ENCODE measurements around the gene SCCPDH. TPM values are rescaled to one million over a fixed set of nuclear protein-coding genes. Genes with fewer than 3 reads are reported as not detected.
"Not testable (repeated sequence)": the region's sequence is repeated elsewhere in the genome, so short reads cannot be mapped to it uniquely, and the experiment has no call there.

The SCCPDH gene
- total RNA-seq, 2 experiments from 2014 or later: 17.1 to 28.6 TPM

DNA sequence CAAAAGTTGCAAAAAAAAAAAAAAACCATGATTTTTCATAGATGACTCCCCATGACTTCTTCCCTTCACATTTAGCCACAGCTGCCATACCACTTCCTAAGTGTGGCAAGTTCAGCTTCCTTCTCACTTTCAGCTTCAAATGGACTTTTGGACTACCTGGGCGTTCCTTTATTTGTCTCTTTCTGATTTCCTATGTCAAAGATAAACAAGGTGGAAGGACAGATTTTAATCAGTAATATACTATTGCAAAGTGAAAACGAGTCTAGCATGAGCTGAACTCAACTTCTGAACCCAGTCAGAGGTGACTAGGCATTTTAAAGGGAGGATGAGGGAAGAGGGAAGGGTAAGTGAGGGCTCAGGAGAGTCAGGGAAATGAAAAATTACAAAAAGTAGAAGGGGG is 14.4 kb upstream of the SCCPDH start:
- Mint-ChIP-seq H3K9me3 (ENCODE audit: low read depth) (peaks cover 3% of the 10 kb centered on the region), H3K27ac (no peak overlapping the region), H3K36me3 (ENCODE audit: low read depth) (no peaks in the 10 kb centered on the region), H3K27me3 (peaks cover 9% of the 10 kb centered on the region), H3K4me1 (peaks cover 5% of the 10 kb centered on the region), H3K4me3 (no peak overlapping the region)
- CTCF ChIA-PET: interaction anchor here (0.6 to 1.0 kb wide), 4 partner anchors 17 to 546 kb away, joined by 3 read pairs; no protein-coding TSS in a partner anchor
- ATAC-seq (no peak), DNase-seq (no peak)
- intact Hi-C loops (cut with DNase I, micrococcal nuclease): no loop called here
- POLR2A ChIA-PET: no interaction called here

GRCh38 chr1:246711548-246712003 is 12.6 kb upstream of the SCCPDH start:
- POLR2A ChIA-PET: no interaction called here
- no peak overlapping the region for H3K27ac Mint-ChIP-seq

GRCh38 chr1:246712428-246712827 is 11.8 kb upstream of the SCCPDH start:
- intact Hi-C loops (cut with DNase I, micrococcal nuclease); POLR2A ChIA-PET; ATAC-seq; H3K4me1 Mint-ChIP-seq; H3K36me3 Mint-ChIP-seq (ENCODE audit: low read depth); H3K27ac Mint-ChIP-seq; DNase-seq; H3K4me3 Mint-ChIP-seq; H3K9me3 Mint-ChIP-seq (ENCODE audit: low read depth): not testable (repeated sequence)
- H3K27me3 Mint-ChIP-seq: peaks cover 18% of the 10 kb centered on the region
- CTCF ChIA-PET: interaction anchor here (1.0 to 3.1 kb wide), 3 partner anchors 11 to 23 kb away, joined by 3 to 12 read pairs (median 5); no protein-coding TSS in a partner anchor

More at GRCh38 chr1:246711548-246712003, 12.6 kb upstream of the SCCPDH start:
- no peaks in the 10 kb centered on the region for H3K36me3 Mint-ChIP-seq (ENCODE audit: low read depth)
- peaks cover 3% of the 10 kb centered on the region for H3K9me3 Mint-ChIP-seq (ENCODE audit: low read depth)
- intact Hi-C loops (cut with DNase I, micrococcal nuclease): no loop called here
- ATAC-seq (no peak), DNase-seq (no peak)
- peaks cover 18% of the 10 kb centered on the region for H3K27me3 Mint-ChIP-seq
- H3K4me3 Mint-ChIP-seq: no peak overlapping the region
- CTCF ChIA-PET: interaction anchor here (1.0 to 3.1 kb wide), 2 partner anchors 10 to 16 kb away, joined by 3 to 12 read pairs; no protein-coding TSS in a partner anchor
- H3K4me1 Mint-ChIP-seq: peaks cover 5% of the 10 kb centered on the region

DNA sequence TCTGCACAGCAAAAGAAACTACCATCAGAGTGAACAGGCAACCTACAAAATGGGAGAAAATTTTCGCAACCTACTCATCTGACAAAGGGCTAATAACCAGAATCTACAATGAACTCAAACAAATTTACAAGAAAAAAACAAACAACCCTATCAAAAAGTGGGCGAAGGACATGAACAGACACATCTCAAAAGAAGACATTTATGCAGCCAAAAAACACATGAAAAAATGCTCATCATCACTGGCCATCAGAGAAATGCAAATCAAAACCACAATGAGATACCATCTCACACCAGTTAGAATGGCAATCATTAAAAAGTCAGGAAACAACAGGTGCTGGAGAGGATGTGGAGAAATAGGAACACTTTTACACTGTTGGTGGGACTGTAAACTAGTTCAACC is 4.8 kb upstream of the SCCPDH start:
- H3K27ac Mint-ChIP-seq; intact Hi-C loops (cut with DNase I, micrococcal nuclease); H3K9me3 Mint-ChIP-seq (ENCODE audit: low read depth); H3K4me1 Mint-ChIP-seq; ATAC-seq; CTCF ChIA-PET; H3K4me3 Mint-ChIP-seq; POLR2A ChIA-PET; DNase-seq; H3K36me3 Mint-ChIP-seq (ENCODE audit: low read depth): not testable (repeated sequence)
- peaks cover 10% of the 10 kb centered on the region for H3K27me3 Mint-ChIP-seq

GRCh38 chr1:246720814-246721213 is 3.4 kb upstream of the SCCPDH start:
- H3K9me3 Mint-ChIP-seq (ENCODE audit: low read depth); H3K27ac Mint-ChIP-seq; CTCF ChIA-PET; H3K4me3 Mint-ChIP-seq; H3K36me3 Mint-ChIP-seq (ENCODE audit: low read depth); DNase-seq; H3K27me3 Mint-ChIP-seq; H3K4me1 Mint-ChIP-seq; POLR2A ChIA-PET; ATAC-seq: not testable (repeated sequence)
- intact Hi-C loops (cut with DNase I, micrococcal nuclease): loop anchor here in 1 of 2 experiments (5.0 kb wide), 1 partner anchor 381 kb away; the partner anchor contains the start of gene ZNF669

GRCh38 chr1:246722720-246723119 is 1.5 kb upstream of the SCCPDH start:
- Mint-ChIP-seq H3K27ac (no peak overlapping the region), H3K27me3 (no peaks in the 10 kb centered on the region), H3K9me3 (ENCODE audit: low read depth) (peaks cover 9% of the 10 kb centered on the region), H3K4me3 (peak overlapping the region; percentile 83), H3K4me1 (peaks cover 8% of the 10 kb centered on the region), H3K36me3 (ENCODE audit: low read depth) (peaks cover 17% of the 10 kb centered on the region)
- no peak for DNase-seq
- ChIA-PET POLR2A (no interaction called here), CTCF (no interaction called here)
- intact Hi-C loops (cut with DNase I, micrococcal nuclease): loop anchor here in 1 of 2 experiments (5.0 kb wide), 1 partner anchor 380 kb away; the partner anchor contains the start of gene ZNF669
- ATAC-seq: no peak

GRCh38 chr1:246724731-246725095 is 504 bp downstream of the SCCPDH start:
- peak; percentile 39 for ATAC-seq
- ChIA-PET POLR2A (interaction anchor here (0.5 to 0.9 kb wide), 3 partner anchors 41 to 716 kb away, joined by 3 to 5 read pairs (median 4); no protein-coding TSS in a partner anchor), CTCF (interaction anchor here (1.2 kb wide), 1 partner anchor 227 kb away, joined by 3 read pairs; no protein-coding TSS in a partner anchor)
- no peaks in the 10 kb centered on the region for H3K27me3 Mint-ChIP-seq
- peak overlapping the region; percentile 83 for H3K4me3 Mint-ChIP-seq
- peaks cover 22% of the 10 kb centered on the region for H3K9me3 Mint-ChIP-seq (ENCODE audit: low read depth)
- intact Hi-C loops (cut with DNase I, micrococcal nuclease): loop anchor here in 1 of 2 experiments (1.0 to 5.0 kb wide), 5 partner anchors 25 to 486 kb away; partner anchors contain the start of genes AHCTF1, SMYD3 and ZNF669
- peaks cover 8% of the 10 kb centered on the region for H3K4me1 Mint-ChIP-seq
- H3K27ac Mint-ChIP-seq: peak overlapping the region; percentile 84
- no peak for DNase-seq
- H3K36me3 Mint-ChIP-seq (ENCODE audit: low read depth): peaks cover 35% of the 10 kb centered on the region

- Mint-ChIP-seq H3K36me3 (ENCODE audit: low read depth) (peaks cover 40% of the 10 kb centered on the region), H3K27ac (peak overlapping the region; percentile 84), H3K9me3 (ENCODE audit: low read depth) (peaks cover 27% of the 10 kb centered on the region), H3K4me3 (peak overlapping the region; percentile 83), H3K4me1 (peaks cover 8% of the 10 kb centered on the region), H3K27me3 (no peaks in the 10 kb centered on the region)
- ATAC-seq (no peak), DNase-seq (no peak)
- ChIA-PET CTCF (interaction anchor here (1.2 kb wide), 1 partner anchor 228 kb away, joined by 3 read pairs; no protein-coding TSS in a partner anchor), POLR2A (interaction anchor here (0.7 to 0.9 kb wide), 2 partner anchors 41 to 211 kb away, joined by 3 to 5 read pairs; no protein-coding TSS in a partner anchor)
- intact Hi-C loops (cut with DNase I, micrococcal nuclease): loop anchor here in 1 of 2 experiments (2.0 kb wide), 2 partner anchors 206 to 486 kb away; partner anchors contain the start of gene AHCTF1
Observed at GRCh38 chr1:246725191-246725590, 982 bp downstream of the SCCPDH start.

- ChIA-PET CTCF (interaction anchor here (0.6 to 0.8 kb wide), 2 partner anchors 17 to 707 kb away, joined by 3 read pairs; no protein-coding TSS in a partner anchor), POLR2A (no interaction called here)
- no peaks in the 10 kb centered on the region for H3K27me3 Mint-ChIP-seq
- peaks cover 24% of the 10 kb centered on the region for H3K9me3 Mint-ChIP-seq (ENCODE audit: low read depth)
- ATAC-seq (no peak), DNase-seq (no peak)
- no peak overlapping the region for H3K4me3 Mint-ChIP-seq
- peaks cover 48% of the 10 kb centered on the region for H3K36me3 Mint-ChIP-seq (ENCODE audit: low read depth)
- H3K27ac Mint-ChIP-seq: no peak overlapping the region
- H3K4me1 Mint-ChIP-seq: peaks cover 8% of the 10 kb centered on the region
- intact Hi-C loops (cut with DNase I, micrococcal nuclease): no loop called here
Observed at GRCh38 chr1:246726255-246726679, 2.1 kb downstream of the SCCPDH start.

- H3K27ac Mint-ChIP-seq: no peak overlapping the region
- DNase-seq (no peak), ATAC-seq (no peak)
- H3K27me3 Mint-ChIP-seq: no peaks in the 10 kb centered on the region
- H3K4me3 Mint-ChIP-seq: no peak overlapping the region
- peaks cover 8% of the 10 kb centered on the region for H3K4me1 Mint-ChIP-seq
- ChIA-PET CTCF (interaction anchor here (0.8 kb wide), 1 partner anchor 706 kb away, joined by 3 read pairs; no protein-coding TSS in a partner anchor), POLR2A (no interaction called here)
- intact Hi-C loops (cut with DNase I, micrococcal nuclease): no loop called here
- H3K36me3 Mint-ChIP-seq (ENCODE audit: low read depth): peaks cover 54% of the 10 kb centered on the region
- H3K9me3 Mint-ChIP-seq (ENCODE audit: low read depth): peaks cover 24% of the 10 kb centered on the region
Observed at GRCh38 chr1:246726881-246727280, 2.7 kb downstream of the SCCPDH start.

DNA sequence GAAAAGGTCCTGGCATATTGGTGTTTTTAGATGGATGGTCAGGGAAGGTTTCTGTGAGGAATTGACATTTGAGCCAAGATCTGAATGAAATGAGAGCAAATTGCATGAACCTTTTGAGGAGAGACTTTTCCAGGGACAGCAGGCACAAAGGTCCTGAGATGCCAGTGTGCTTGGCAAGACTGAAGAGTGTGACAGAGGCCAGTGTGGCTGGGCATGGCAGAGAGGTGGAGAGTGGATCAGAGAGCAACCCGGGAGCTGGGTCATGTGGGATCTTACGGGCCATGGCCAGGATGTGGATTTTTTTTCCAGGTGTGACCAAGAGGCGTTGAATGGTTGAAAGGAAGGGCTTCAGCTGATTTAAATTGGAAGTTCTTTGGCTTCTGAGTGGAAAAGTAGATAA is 3.4 kb downstream of the SCCPDH start:
- H3K4me3 Mint-ChIP-seq: no peak overlapping the region
- H3K4me1 Mint-ChIP-seq: peaks cover 8% of the 10 kb centered on the region
- ATAC-seq (no peak), DNase-seq (no peak)
- H3K27ac Mint-ChIP-seq: no peak overlapping the region
- ChIA-PET CTCF (no interaction called here), POLR2A (no interaction called here)
- no peaks in the 10 kb centered on the region for H3K27me3 Mint-ChIP-seq
- intact Hi-C loops (cut with DNase I, micrococcal nuclease): no loop called here
- peaks cover 24% of the 10 kb centered on the region for H3K9me3 Mint-ChIP-seq (ENCODE audit: low read depth)
- H3K36me3 Mint-ChIP-seq (ENCODE audit: low read depth): peaks cover 59% of the 10 kb centered on the region

DNA sequence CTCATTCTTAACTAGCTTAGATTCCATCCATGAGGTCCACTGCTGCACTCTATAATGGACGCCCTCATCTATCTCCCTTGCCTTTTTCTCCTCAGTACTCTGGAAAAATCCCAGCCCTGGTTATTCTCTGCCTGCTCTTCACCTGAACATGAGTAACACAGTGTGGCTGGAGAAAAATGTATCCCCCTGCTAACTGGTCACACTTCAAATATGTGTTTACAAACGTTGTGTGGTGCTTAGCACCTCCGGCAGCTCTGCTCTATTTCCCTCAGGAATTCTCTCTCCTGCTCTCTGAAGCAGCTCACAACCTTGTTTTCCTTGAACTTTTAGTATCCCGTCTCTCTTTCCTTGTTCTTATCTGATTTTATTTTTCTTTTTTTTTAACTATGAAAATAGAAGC is 4.1 kb downstream of the SCCPDH start:
- ChIA-PET POLR2A (no interaction called here), CTCF (no interaction called here)
- intact Hi-C loops (cut with DNase I, micrococcal nuclease): no loop called here
- DNase-seq (no peak), ATAC-seq (no peak)
- no peak overlapping the region for H3K4me3 Mint-ChIP-seq
- H3K27ac Mint-ChIP-seq: no peak overlapping the region
- H3K27me3 Mint-ChIP-seq: no peaks in the 10 kb centered on the region
- H3K4me1 Mint-ChIP-seq: peaks cover 8% of the 10 kb centered on the region
- H3K9me3 Mint-ChIP-seq (ENCODE audit: low read depth): peaks cover 24% of the 10 kb centered on the region
- H3K36me3 Mint-ChIP-seq (ENCODE audit: low read depth): peaks cover 59% of the 10 kb centered on the region

Measured in activated CD4-positive, alpha-beta T cell treated with anti-CD3 and anti-CD28 coated beads for 36 hours (primary cell).